Keratinocyte (primary cell): ENCODE results near the gene USP38.

Source experiments
- CTCF ChIP-seq, 3 experiments: IDR thresholded peaks in 1 of 3; conservative IDR thresholded peaks in 1 of 3; optimal IDR thresholded peaks in 1 of 3; 2 replicates in 2 of 3; 3 replicates in 1 of 3; pipeline versions ENCODE3 to v1.5.1; 2011; ENCODE audit warnings: low read length in 3 of 3, mild to moderate bottlenecking in 3 of 3, moderate library complexity in 2 of 3, control low read depth in 1 of 3, inconsistent platforms in 1 of 3; ENCODE audit not compliant: insufficient read depth in 2 of 3; ENCODE audit errors: extremely low read depth in 1 of 3
- EZH2 ChIP-seq: IDR thresholded peaks from one replicate; pipeline ENCODE4 v1.6.1; 2012; ENCODE audit warnings: inconsistent platforms, mild to moderate bottlenecking, low read length, moderate library complexity

DNA sequence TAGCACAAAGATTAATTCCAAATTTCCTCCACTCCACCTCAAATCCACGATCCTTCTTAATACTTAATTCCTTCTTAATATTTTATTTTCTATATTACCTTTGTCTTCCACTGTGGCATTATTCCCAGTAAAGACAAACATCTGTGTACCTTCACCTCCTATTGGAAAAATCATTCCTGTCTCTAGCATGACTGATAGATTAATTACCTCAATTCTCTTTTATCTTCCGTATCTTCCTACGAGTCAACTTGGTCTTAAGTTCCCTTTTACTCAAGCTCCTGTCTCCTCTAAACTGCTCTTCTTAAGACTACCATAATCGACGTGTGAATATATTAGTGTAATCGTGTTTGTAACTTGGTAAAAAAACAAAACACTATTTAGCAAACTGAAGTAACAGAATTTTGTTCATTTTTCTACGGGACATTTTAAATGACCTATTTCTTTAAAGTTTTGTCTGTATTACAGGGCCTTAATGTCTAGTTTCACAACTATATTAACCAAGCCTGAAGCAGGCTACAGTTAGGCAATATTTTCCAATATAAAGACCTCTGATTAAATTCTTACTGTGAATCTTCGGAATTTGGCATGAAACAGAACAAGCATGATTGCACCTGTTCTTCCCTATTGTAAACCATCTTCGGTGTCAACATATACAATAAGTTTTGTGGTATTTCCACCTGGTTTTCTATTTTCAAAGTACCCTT lies 1.1 kb upstream of the USP38 start:
- no peak for TF ChIP-seq CTCF (optimal IDR thresholded peaks at IDR 0.05 in 1 of 3, IDR thresholded peaks at IDR 0.05 in 1 of 3, conservative IDR thresholded peaks at IDR 0.05 in 1 of 3; ENCODE audit: extremely low read depth in 1 of 3, insufficient read depth in 2 of 3, low read length in 3 of 3)
- no peak for TF ChIP-seq EZH2
